ENCODE results near the gene TFB2M. TPM values are rescaled to one million over a fixed set of nuclear protein-coding genes. Genes with fewer than 3 reads are reported as not detected.

TFB2M gene
- total and polyA plus RNA-seq, 10 of the 15 experiments (the other 5 are each of a cell fraction or from before 2014, with no cell fraction given) = 25.2 to 66.0 (median 36.1) TPM

GRCh38 chr1:246540738-246541491 lies 25.1 kb downstream of the TFB2M start (continued):
- TF ChIP-seq, protein P1, sequence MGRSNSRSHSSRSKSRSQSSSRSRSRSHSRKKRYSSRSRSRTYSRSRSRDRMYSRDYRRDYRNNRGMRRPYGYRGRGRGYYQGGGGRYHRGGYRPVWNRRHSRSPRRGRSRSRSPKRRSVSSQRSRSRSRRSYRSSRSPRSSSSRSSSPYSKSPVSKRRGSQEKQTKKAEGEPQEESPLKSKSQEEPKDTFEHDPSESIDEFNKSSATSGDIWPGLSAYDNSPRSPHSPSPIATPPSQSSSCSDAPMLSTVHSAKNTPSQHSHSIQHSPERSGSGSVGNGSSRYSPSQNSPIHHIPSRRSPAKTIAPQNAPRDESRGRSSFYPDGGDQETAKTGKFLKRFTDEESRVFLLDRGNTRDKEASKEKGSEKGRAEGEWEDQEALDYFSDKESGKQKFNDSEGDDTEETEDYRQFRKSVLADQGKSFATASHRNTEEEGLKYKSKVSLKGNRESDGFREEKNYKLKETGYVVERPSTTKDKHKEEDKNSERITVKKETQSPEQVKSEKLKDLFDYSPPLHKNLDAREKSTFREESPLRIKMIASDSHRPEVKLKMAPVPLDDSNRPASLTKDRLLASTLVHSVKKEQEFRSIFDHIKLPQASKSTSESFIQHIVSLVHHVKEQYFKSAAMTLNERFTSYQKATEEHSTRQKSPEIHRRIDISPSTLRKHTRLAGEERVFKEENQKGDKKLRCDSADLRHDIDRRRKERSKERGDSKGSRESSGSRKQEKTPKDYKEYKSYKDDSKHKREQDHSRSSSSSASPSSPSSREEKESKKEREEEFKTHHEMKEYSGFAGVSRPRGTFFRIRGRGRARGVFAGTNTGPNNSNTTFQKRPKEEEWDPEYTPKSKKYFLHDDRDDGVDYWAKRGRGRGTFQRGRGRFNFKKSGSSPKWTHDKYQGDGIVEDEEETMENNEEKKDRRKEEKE (IDR thresholded peaks at IDR 0.05) = no peak
- no peak for TF ChIP-seq E4F1 (IDR thresholded peaks at IDR 0.05; ENCODE audit: borderline replicate concordance, partially characterized antibody)
- no peak for TF ChIP-seq SIN3A (IDR thresholded peaks at IDR 0.05; ENCODE audit: low read depth, low read length)
- TF ChIP-seq, protein P2, sequence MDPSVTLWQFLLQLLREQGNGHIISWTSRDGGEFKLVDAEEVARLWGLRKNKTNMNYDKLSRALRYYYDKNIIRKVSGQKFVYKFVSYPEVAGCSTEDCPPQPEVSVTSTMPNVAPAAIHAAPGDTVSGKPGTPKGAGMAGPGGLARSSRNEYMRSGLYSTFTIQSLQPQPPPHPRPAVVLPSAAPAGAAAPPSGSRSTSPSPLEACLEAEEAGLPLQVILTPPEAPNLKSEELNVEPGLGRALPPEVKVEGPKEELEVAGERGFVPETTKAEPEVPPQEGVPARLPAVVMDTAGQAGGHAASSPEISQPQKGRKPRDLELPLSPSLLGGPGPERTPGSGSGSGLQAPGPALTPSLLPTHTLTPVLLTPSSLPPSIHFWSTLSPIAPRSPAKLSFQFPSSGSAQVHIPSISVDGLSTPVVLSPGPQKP (IDR thresholded peaks at IDR 0.05; ENCODE audit: low read depth, low read length) = no peak
- TF ChIP-seq TARDBP (IDR thresholded peaks at IDR 0.05; ENCODE audit: borderline replicate concordance) = no peak
- TF ChIP-seq PAX8 (IDR thresholded peaks at IDR 0.05) = no peak
- no peak for TF ChIP-seq JUND (IDR thresholded peaks at IDR 0.05; ENCODE audit: low read depth, low read length)
- no peak for TF ChIP-seq CEBPB (IDR thresholded peaks at IDR 0.05; ENCODE audit: borderline replicate concordance in 1 of 2, low read depth in 2 of 2, low read length in 2 of 2)
- TF ChIP-seq, protein P3, sequence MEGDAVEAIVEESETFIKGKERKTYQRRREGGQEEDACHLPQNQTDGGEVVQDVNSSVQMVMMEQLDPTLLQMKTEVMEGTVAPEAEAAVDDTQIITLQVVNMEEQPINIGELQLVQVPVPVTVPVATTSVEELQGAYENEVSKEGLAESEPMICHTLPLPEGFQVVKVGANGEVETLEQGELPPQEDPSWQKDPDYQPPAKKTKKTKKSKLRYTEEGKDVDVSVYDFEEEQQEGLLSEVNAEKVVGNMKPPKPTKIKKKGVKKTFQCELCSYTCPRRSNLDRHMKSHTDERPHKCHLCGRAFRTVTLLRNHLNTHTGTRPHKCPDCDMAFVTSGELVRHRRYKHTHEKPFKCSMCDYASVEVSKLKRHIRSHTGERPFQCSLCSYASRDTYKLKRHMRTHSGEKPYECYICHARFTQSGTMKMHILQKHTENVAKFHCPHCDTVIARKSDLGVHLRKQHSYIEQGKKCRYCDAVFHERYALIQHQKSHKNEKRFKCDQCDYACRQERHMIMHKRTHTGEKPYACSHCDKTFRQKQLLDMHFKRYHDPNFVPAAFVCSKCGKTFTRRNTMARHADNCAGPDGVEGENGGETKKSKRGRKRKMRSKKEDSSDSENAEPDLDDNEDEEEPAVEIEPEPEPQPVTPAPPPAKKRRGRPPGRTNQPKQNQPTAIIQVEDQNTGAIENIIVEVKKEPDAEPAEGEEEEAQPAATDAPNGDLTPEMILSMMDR (IDR thresholded peaks at IDR 0.05 in 2 of 3, conservative IDR thresholded peaks at IDR 0.05 in 1 of 3; ENCODE audit: control insufficient read depth in 2 of 3, extremely low read depth in 1 of 3, insufficient read depth in 1 of 3, low read depth in 3 of 3, low read length in 3 of 3) = no peak
- no peak for TF ChIP-seq RBBP5 (conservative IDR thresholded peaks at IDR 0.05)
- TF ChIP-seq NR2F1 (conservative IDR thresholded peaks at IDR 0.05) = no peak
